IMR-90 (cell line): ENCODE results near the gene UST. TPM values are rescaled to one million over a fixed set of nuclear protein-coding genes. Genes with fewer than 3 reads are reported as not detected.

Source experiments
- ATAC-seq: fragments of 200-7000 bp; cut with Tn5 transposase; 2 replicates; pipeline ENCODE4 v1.9.1; 2020; ENCODE audit warnings: low read depth, mild to moderate bottlenecking, moderate library complexity
- BruUV-seq: library from RNA; stranded (reverse); fragments of 400-500 nt; replicated peaks from 2 replicates; lab custom pipeline; 2021; lab: Mats Ljungman, UMichigan
- CTCF ChIA-PET: fragments of 300-600 bp; formaldehyde crosslinking; extraction: SDS; loops from one replicate; lab custom pipeline; 2021; ENCODE audit warnings: antibody characterized with exemption; lab: Yijun Ruan, JAX
- POLR2A ChIA-PET: fragments of 300-600 bp; sonication (Branson Sonifier 250); formaldehyde crosslinking; loops from one replicate; lab custom pipeline; 2022; ENCODE audit warnings: antibody characterized with exemption; ENCODE audit not compliant: unreplicated experiment; lab: Charles Lee
- DNase-seq: peaks from one replicate; pipeline ENCODE4 v3.0.0; 2013
- H2AFZ ChIP-seq: replicated peaks from 2 replicates; pipeline ENCODE3; 2013; ENCODE audit warnings: low read length, mild to moderate bottlenecking; ENCODE audit not compliant: poor library complexity
- H2AK5ac ChIP-seq: 2 replicates; pipeline ENCODE4 v1.6.1; 2013; ENCODE audit warnings: low read depth, low read length, inconsistent platforms
- H2AK9ac ChIP-seq: replicated peaks from 2 replicates; pipeline ENCODE3; 2013; ENCODE audit warnings: mild to moderate bottlenecking, low read depth, low read length, moderate library complexity; ENCODE audit not compliant: poor library complexity
- H2BK120ac ChIP-seq: 2 replicates; pipeline ENCODE4 v1.6.1; 2013; ENCODE audit warnings: low read depth, low read length, inconsistent platforms
- H2BK15ac ChIP-seq: 3 replicates; pipeline ENCODE4 v1.6.1; 2013; ENCODE audit warnings: low read depth, low read length, inconsistent platforms
- H2BK20ac ChIP-seq: 2 replicates; pipeline ENCODE4 v1.6.1; 2013; ENCODE audit warnings: low read depth, mild to moderate bottlenecking, inconsistent platforms, low read length, moderate library complexity
- H2BK5ac ChIP-seq: 2 replicates; pipeline ENCODE4 v1.6.1; 2013; ENCODE audit warnings: mild to moderate bottlenecking, low read depth, low read length, inconsistent platforms; ENCODE audit not compliant: poor library complexity, severe bottlenecking
- H3K14ac ChIP-seq: replicated peaks from 2 replicates; pipeline ENCODE4 v1.6.1; 2013; ENCODE audit warnings: low read depth, low read length, inconsistent platforms
- H3K18ac ChIP-seq: 2 replicates; pipeline ENCODE4 v1.6.1; 2013; ENCODE audit warnings: low read depth, low read length, control low read depth
- H3K23ac ChIP-seq: 2 replicates; pipeline ENCODE4 v1.6.1; 2013; ENCODE audit warnings: low read depth, low read length, inconsistent platforms
- H3K27ac ChIP-seq: 2 replicates; pipeline ENCODE4 v1.5.1; 2013; ENCODE audit warnings: mild to moderate bottlenecking, control low read depth, low read length; ENCODE audit not compliant: insufficient read depth
- H3K27me3 ChIP-seq: 2 replicates; pipeline ENCODE4 v1.6.1; 2013; ENCODE audit warnings: low read length; ENCODE audit not compliant: control insufficient read depth, insufficient read depth
- H3K36me3 ChIP-seq: 2 replicates; pipeline ENCODE4 v1.6.1; 2013; ENCODE audit warnings: low read length, mixed read lengths; ENCODE audit not compliant: control insufficient read depth, insufficient read depth
- H3K4ac ChIP-seq: 2 replicates; pipeline ENCODE4 v1.6.1; 2013; ENCODE audit warnings: low read depth, low read length, inconsistent platforms
- H3K4me1 ChIP-seq: 2 replicates; pipeline ENCODE4 v1.6.1; 2013; ENCODE audit warnings: low read length, mixed read lengths; ENCODE audit not compliant: control insufficient read depth, insufficient read depth
- H3K4me2 ChIP-seq: 2 replicates; pipeline ENCODE4 v1.6.1; 2013; ENCODE audit warnings: low read depth, mild to moderate bottlenecking, control low read depth, low read length, moderate library complexity
- H3K4me3 ChIP-seq: 2 replicates; pipeline ENCODE4 v1.5.1; 2013; ENCODE audit warnings: low read depth, mild to moderate bottlenecking, control low read depth, low read length, moderate library complexity; ENCODE audit not compliant: insufficient read depth
- H3K56ac ChIP-seq: 2 replicates; pipeline ENCODE4 v1.6.1; 2013; ENCODE audit warnings: low read length, inconsistent platforms; ENCODE audit not compliant: insufficient read depth; ENCODE audit errors: extremely low read depth
- H3K79me1 ChIP-seq, 2 experiments: 2 replicates each; pipeline ENCODE4 v1.6.1; 2013; ENCODE audit warnings: low read length in 2 of 2, inconsistent platforms in 1 of 2, low read depth in 1 of 2
- H3K9ac ChIP-seq: 2 replicates; pipeline ENCODE4 v1.6.1; 2013; ENCODE audit warnings: low read depth, low read length, control low read depth
- H3K9me1 ChIP-seq: 2 replicates; pipeline ENCODE4 v1.6.1; 2013; ENCODE audit warnings: low read length, inconsistent platforms; ENCODE audit not compliant: insufficient read depth
- H3K9me3 ChIP-seq: 2 replicates; pipeline ENCODE4 v1.6.1; 2013; ENCODE audit warnings: low read length; ENCODE audit not compliant: control insufficient read depth, insufficient read depth
- H4K20me1 ChIP-seq: 2 replicates; pipeline ENCODE4 v1.6.1; 2013; ENCODE audit warnings: low read length, inconsistent platforms; ENCODE audit not compliant: insufficient read depth
- H4K5ac ChIP-seq: 2 replicates; pipeline ENCODE4 v1.6.1; 2013; ENCODE audit warnings: mild to moderate bottlenecking, low read depth, low read length, control low read depth
- H4K8ac ChIP-seq, 2 experiments: 2 replicates each; pipeline ENCODE4 v1.6.1; 2013; ENCODE audit warnings: low read depth in 2 of 2, low read length in 2 of 2, control low read depth in 1 of 2, inconsistent platforms in 1 of 2
- H4K91ac ChIP-seq: 2 replicates; pipeline ENCODE4 v1.6.1; 2013; ENCODE audit warnings: low read depth, low read length, inconsistent platforms; ENCODE audit not compliant: insufficient read depth
- BHLHE40 ChIP-seq: fragments of 150-350 bp; IDR thresholded peaks from 2 replicates; pipeline ENCODE4 v1.6.1; 2016; ENCODE audit warnings: mild to moderate bottlenecking, low read depth, low read length
- CEBPB ChIP-seq: IDR thresholded peaks from 2 replicates; pipeline ENCODE4 v1.6.1; 2012; ENCODE audit warnings: low read depth, low read length, improper control_type of control experiment
- CHD1 ChIP-seq: IDR thresholded peaks from 2 replicates; pipeline ENCODE4 v1.6.1; 2012; ENCODE audit warnings: low read depth, low read length, improper control_type of control experiment
- CTCF ChIP-seq: conservative IDR thresholded peaks from 2 replicates; pipeline ENCODE4 v1.5.1; 2012; ENCODE audit warnings: mild to moderate bottlenecking, low read depth, low read length, improper control_type of control experiment
- FOS ChIP-seq: fragments of 150-350 bp; IDR thresholded peaks from 2 replicates; pipeline ENCODE4 v1.6.1; 2016; ENCODE audit warnings: low read depth, low read length
- MAFK ChIP-seq: IDR thresholded peaks from 2 replicates; pipeline ENCODE4 v1.6.1; 2012; ENCODE audit warnings: low read depth, low read length, improper control_type of control experiment
- MAZ ChIP-seq: IDR thresholded peaks from 2 replicates; pipeline ENCODE4 v1.6.1; 2012; ENCODE audit warnings: low read depth, mild to moderate bottlenecking, low read length, improper control_type of control experiment, moderate library complexity, borderline replicate concordance
- MXI1 ChIP-seq: IDR thresholded peaks from 2 replicates; pipeline ENCODE4 v1.6.1; 2012; ENCODE audit warnings: low read depth, mild to moderate bottlenecking, low read length, moderate library complexity, borderline replicate concordance
- NFE2L2 ChIP-seq: fragments of 150-350 bp; IDR thresholded peaks from 2 replicates; pipeline ENCODE4 v1.6.1; 2016; ENCODE audit warnings: low read depth, mild to moderate bottlenecking, low read length
- POLR2A ChIP-seq: IDR thresholded peaks from 2 replicates; pipeline ENCODE4 v1.6.1; 2012; ENCODE audit warnings: mild to moderate bottlenecking, low read depth, low read length
- RAD21 ChIP-seq: IDR thresholded peaks from 2 replicates; pipeline ENCODE4 v1.6.1; 2012; ENCODE audit warnings: low read length, improper control_type of control experiment
- RCOR1 ChIP-seq: IDR thresholded peaks from 2 replicates; pipeline ENCODE4 v1.6.1; 2012; ENCODE audit warnings: mild to moderate bottlenecking, low read length, improper control_type of control experiment; ENCODE audit not compliant: insufficient replicate concordance
- RFX5 ChIP-seq: IDR thresholded peaks from 2 replicates; pipeline ENCODE4 v1.8.0; 2012; ENCODE audit warnings: low read depth, mild to moderate bottlenecking, low read length, moderate library complexity
- SMC3 ChIP-seq: fragments of 150-350 bp; IDR thresholded peaks from 2 replicates; pipeline ENCODE4 v1.6.1; 2016; ENCODE audit warnings: low read depth, mild to moderate bottlenecking, antibody characterized with exemption, low read length, moderate library complexity
- USF2 ChIP-seq: fragments of 150-350 bp; IDR thresholded peaks from 2 replicates; pipeline ENCODE4 v1.6.1; 2017; ENCODE audit warnings: mild to moderate bottlenecking, antibody characterized with exemption, low read length, low read depth
- WGBS, 2 experiments: methylation state at CpG; one replicate each; pipeline versions ENCODE4 v1.1.5 to v1.1.7; 2013; ENCODE audit warnings: missing lambda C conversion rate in 2 of 2; ENCODE audit not compliant: insufficient read length in 1 of 2; ENCODE audit errors: extremely low coverage in 2 of 2; 5-methylcytosine and 5-hydroxymethylcytosine counted together
- dilution Hi-C: fragments of 300-500 bp; cut with HindIII; formaldehyde crosslinking; loops from one replicate; pipeline ENCODE4 v1.14.3; 2018; ENCODE audit warnings: low sequenced_read_pairs; ENCODE audit not compliant: unreplicated experiment
- in situ Hi-C: fragments of 300-500 bp; cut with MboI; formaldehyde crosslinking; loops from 3 replicates; pipeline ENCODE4 v1.14.3; 2019; ENCODE audit warnings: low sequenced_read_pairs, inconsistent platforms, mixed read lengths
- intact Hi-C: fragments of 100-400 bp; cut with micrococcal nuclease; formaldehyde crosslinking; loops from 2 replicates; pipeline ENCODE4 v1.10.0; 2022
- polyA plus RNA-seq, 3 experiments: library from polyadenylated mRNA; depleted of rRNA; stranded (reverse); fragments of >200 nt; gene quantifications; 2 replicates each; pipeline ENCODE4 v1.2.3, GENCODE V29; 2012; ENCODE audit warnings: low replicate concordance in 1 of 3
- total RNA-seq: library from RNA; depleted of rRNA; stranded (reverse); fragments of >200 nt; gene quantifications from 2 replicates; pipeline ENCODE4 v1.2.3, GENCODE V29; 2012
- TF ChIP-seq, protein P1 (sequence below): fragments of 150-350 bp; IDR thresholded peaks from 2 replicates; pipeline ENCODE4 v1.6.1; 2016; ENCODE audit warnings: low read depth, mild to moderate bottlenecking, low read length, moderate library complexity, borderline replicate concordance

UST gene
- total and polyA plus RNA-seq, 2 of the 4 experiments (the other 2 are of a cell fraction): 7.7 to 13.8 TPM

GRCh38 chr6:149108749-149109100 is 361.9 kb downstream of the UST start:
- Histone ChIP-seq H3K4ac (no peak overlapping the region), H2BK15ac (no peak overlapping the region), H4K8ac (no peak overlapping the region), H2BK120ac (no peak overlapping the region), H3K9me1 (no peaks in the 10 kb centered on the region), H3K9ac (no peak overlapping the region), H2BK20ac (no peak overlapping the region), H3K56ac (no peak overlapping the region), H4K20me1 (no peaks in the 10 kb centered on the region), H3K27ac (no peak overlapping the region), H3K36me3 (no peaks in the 10 kb centered on the region), H3K4me3 (no peak overlapping the region), H3K4me2 (no peak overlapping the region), H3K27me3 (peaks cover 21% of the 10 kb centered on the region), H4K5ac (no peak overlapping the region), H3K23ac (no peak overlapping the region), H3K14ac (no peak overlapping the region), H2AK5ac (no peak overlapping the region), H2AFZ (no peak overlapping the region), H2AK9ac (no peak overlapping the region), H3K9me3 (peaks cover 5% of the 10 kb centered on the region), H3K79me1 (no peaks in the 10 kb centered on the region), H2BK5ac (no peak overlapping the region), H4K91ac (no peak overlapping the region), H3K18ac (no peak overlapping the region), H3K4me1 (no peaks in the 10 kb centered on the region)
- ChIA-PET POLR2A (no interaction called here), CTCF (no interaction called here)
- in situ Hi-C loops: no loop called here
- DNase-seq (no peak), ATAC-seq (no peak)
- WGBS, 2 experiments: no CpG with 5 or more reads among the region's 3 CpGs
- intact Hi-C loops: no loop called here
- no TSS peak for BruUV-seq
- dilution Hi-C loops: no loop called here
- TF ChIP-seq BHLHE40 (no peak), MXI1 (no peak), FOS (no peak), RCOR1 (no peak), SMC3 (no peak), USF2 (no peak), MAZ (no peak), RFX5 (no peak), NFE2L2 (no peak), RAD21 (no peak), CHD1 (no peak), MAFK (no peak), CTCF (no peak), CEBPB (no peak), POLR2A (no peak)
- TF ChIP-seq, protein P1, sequence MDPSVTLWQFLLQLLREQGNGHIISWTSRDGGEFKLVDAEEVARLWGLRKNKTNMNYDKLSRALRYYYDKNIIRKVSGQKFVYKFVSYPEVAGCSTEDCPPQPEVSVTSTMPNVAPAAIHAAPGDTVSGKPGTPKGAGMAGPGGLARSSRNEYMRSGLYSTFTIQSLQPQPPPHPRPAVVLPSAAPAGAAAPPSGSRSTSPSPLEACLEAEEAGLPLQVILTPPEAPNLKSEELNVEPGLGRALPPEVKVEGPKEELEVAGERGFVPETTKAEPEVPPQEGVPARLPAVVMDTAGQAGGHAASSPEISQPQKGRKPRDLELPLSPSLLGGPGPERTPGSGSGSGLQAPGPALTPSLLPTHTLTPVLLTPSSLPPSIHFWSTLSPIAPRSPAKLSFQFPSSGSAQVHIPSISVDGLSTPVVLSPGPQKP: no peak
